ENCODE measurements around the gene PPP1R16B.
A peak's percentile ranks its signal among the peaks of the same experiment; 100 is the strongest.

The PPP1R16B gene

DNA sequence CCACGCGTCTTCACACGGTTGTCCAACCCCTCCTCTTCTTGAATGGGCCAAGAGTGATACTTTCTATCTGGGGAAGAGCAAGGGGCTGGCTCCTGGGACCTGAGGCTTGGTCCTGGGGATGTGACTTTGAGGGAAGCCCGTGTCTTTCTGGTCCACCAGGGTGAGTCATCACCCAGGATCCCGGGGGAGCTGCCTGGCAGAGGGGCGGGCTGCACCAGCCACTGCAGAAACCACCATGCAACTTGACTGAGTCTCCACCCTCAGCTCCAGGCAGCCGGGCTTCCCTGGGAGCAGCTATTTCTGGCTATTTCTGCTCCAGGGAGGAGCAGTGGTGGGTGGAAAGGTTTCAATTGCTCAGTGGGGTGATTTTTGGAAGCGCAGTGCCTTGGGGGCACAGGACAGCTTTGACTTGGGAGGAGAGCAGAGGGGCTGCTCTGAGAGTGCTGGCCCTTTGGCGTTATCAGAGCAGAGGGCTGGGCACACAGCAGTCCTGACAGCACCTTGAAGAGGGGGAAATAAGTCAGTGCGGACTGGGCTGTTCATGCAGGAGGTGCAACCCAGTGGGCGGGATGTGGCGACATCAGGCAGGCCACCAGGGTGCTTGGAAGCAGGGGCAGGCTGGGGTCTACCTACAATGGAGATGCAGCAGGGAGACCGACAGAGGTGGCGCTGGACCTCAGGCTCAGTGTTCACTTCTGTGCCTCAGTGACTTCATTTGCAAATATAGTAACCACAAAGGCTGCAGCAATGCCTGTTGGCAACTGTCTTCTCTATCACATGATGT is 75.6 kb downstream of the PPP1R16B start:
- no peak for DNase-seq

DNA sequence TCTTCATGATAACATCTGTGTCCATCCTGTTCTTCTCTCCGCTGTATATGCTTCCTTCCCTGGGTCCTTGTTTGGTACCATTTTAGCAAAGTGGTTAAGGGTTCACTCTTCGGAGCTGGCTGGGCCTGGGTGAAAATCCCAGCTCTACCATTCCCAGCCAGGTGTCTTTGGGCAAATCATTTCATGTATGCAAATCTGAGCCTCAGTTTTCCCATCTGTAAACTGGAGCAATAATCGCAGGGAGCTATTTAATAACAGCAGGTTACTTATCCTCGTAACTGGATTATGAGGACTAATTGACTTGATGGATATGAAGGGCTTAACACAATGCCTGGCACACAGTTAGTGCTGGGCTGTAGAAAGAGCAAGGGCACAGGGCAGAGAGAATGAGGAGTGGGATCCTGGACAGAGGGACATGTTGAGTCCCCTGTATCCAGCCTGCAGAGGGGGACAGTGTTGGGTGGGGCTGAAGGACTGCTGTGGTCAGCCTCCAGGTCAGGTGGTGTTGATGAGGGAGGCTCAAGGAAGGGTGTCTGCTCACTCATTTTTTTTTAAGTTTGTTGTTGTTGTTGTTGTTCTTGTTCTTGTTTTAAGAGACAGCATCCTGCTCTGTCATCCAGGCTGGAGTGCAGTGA is 76.4 kb downstream of the PPP1R16B start:
- DNase-seq = peak; percentile 70

DNA sequence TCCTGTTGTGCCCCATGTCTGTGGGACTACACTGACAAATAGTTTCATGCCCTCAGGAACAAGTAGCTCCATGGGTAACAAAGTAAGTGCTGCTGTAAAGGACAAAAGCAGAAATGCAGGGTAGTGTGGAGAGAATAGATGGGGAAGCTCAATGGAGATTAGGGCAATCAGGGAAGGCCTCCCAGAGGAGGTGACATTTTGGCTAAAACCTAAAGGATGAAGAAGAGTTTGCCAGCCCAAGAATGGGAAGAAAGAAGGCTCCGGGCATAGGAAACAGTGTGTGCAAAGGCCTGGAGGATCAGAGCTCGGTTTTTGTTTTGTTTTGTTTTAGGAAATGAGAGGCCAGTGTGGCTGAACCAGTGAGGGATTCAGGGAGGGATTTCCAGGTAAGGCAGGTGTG is 77.1 kb downstream of the PPP1R16B start:
- DNase-seq = no peak

DNA sequence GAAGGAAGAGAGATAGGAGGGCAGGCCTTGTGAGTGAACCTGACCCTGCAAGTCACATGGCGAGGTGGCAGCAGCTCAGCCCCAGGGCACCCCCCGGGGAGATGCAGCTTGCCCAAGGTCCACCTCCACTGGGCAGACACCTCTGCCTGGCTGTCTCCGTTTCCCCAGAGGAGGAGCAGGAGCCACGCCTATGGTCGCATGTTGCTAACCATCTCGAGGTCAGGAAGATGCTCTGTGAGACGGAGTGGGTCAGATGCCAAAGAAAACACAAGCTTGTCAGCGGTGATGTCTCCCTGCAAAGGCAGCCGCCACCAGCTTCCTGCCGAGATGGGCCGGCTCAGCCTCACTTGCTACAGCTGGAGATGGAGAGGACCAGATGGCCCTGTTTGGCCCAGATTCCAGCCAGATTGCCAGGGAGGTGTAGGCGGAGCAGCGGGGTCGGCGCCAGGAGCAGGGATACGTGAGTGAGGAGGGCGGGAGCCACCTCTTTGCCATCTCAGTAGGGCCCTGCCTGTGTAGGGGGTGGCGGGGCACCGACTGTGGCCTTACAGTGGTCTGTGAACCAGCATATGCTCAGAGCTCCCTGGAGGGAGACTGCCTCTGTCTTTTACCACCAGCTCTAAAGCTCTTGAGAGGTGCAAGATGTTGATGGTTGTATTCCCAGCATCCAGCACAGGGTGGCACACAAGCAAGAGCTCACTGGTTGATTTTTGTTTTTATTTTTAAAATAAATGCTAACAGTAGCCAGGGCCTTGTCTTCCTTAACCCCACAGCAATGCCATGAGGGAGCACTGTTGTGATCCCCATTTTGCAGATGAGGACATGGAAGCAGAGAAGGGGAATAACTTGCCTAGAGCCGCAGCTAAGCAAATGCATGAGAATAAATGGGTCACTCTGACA is 77.8 kb downstream of the PPP1R16B start:
- DNase-seq = peak; percentile 92

DNA sequence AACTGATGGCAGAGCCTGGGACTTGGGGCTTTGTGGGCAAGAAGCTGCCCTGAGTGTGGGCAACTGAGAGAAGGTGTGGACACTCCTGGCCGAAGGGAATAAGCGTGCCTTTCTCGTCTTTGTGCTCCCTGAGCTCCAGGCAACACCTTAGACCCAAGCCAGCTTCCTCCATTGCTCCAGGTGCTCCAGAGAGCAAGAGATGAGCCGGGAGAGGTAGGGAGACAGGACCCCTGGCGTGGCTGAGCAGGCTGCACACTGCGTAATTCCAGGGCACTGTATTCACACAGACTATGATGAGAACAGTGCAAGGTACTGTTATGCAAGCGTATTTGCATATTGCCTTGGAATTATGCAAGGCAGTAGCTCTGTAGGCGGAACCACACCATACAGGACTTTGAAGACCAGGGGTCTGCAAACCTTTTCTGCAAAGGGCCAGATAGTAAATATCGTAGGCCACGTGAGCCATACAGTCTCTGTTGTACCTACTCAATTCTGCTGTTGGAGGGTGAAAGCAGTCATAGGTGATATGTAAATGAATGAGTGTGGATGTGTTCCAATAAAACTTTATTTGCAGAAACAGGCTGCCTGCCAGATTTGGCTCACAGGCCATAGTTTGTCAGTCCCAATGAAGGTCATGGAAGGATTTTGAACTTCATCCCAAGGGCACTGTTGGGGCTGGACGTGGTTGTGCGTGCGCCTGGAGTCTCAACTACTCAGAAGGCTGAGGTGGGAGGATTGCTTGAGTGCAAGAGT is 78.7 kb downstream of the PPP1R16B start:
- DNase-seq = no peak

DNA sequence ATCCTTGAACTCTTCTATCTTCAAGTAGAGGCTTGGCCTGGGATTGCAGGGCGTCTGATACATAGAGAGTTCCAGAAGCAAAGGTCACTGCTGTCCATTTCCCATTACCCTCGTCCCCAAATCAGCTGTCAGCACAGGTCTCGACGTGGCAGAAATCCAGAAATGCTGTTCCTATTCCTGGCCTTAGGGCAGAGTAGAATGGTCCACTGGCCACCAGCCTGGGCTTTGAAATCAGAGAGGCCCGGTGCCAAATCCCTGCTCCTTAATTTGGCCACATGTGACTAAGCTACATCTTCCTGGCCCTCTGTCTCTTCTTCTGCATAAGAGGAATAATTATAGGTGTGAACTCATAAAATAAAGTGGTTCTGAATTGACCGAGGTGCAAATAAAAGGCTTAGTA is 79.9 kb downstream of the PPP1R16B start:
- DNase-seq = no peak

DNA sequence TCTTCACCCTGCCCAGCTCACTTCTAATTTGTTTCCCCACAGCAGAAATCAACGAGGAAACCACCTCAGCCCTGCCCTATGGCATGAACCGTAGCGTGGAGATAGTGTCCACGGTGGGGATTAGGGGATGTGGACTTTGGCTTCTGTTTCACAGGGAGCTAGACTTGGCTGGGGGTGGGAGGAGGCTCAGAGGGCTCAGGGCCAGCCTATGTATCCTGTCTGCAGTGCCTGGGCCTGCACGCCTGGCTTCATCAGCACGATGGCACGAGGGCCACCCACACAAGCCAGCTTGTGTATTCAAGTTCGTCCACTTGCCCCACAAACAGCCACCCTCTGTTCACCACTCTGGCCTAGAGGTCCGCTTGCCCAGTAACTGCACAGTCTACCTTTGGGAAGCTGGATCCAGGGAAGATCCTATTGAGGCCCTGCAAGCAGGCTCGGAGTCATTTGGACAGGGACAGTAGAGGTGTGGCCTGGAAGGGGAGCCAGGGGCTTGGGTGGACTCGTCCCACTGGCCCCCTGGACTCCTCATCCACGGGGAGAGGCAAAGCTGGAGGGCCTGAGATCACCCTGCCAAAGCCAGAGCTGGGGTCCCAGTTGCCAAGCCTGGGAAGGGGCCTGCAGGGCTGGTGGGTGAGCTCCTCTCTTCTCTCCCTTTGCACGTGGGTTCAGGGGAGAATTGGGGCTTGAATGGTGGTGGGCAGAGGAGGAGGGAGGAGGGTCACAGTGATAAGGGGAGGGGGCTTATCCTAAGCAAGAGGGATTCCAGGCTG is 82.7 kb downstream of the PPP1R16B start:
- no peak for DNase-seq

DNA sequence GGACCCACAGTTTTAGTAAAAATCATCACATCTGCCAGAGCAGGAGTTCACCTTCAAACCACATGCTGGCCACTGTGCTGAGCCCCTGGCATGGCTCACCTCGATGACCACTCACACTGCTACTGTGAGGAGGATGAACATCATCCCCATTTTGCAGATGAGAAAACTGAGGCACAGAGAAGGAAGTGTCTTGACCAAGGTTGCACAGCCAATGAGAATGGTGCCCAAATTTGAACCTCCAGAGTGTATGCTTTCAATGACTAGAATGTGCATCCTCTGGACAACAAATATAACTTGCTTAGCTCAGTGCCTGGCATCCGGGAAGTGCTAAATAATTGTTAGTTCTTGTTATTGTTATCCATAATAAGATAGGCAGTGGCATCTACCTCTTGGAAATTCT is 83.6 kb downstream of the PPP1R16B start:
- no peak for DNase-seq

DNA sequence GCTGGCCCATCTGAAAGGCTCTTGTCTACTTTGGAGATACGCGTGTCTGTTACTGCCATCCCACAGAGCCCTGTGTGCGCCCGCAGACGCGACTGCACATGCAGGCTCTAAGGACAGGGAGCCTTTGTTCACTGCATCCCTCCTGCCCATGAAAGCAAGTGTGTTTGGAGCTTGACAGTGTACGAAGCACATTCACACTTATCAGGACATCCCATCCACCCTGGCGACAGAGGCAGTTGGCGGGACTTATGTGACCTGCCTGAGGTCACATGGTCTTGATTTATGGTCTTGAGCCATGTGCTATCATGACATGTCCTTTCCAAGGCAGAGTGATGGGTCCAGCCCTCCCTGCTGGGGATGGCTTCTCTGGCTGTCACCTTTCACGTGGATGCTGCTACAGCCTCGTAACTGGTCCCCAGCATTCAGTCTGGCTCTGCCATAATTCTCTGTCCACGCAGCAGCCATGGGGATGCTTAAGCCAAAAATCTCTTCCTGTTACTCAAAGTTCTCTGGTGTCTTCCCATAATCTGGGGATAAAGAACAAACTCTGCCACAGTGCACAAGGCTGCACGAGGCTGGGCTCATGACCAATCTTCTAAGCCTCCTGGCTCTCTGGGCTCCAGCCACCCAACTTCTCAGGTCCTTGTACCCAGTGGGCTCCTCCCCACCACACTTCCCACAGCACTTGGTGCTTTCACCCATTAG is 84.4 kb downstream of the PPP1R16B start:
- no peak for DNase-seq

DNA sequence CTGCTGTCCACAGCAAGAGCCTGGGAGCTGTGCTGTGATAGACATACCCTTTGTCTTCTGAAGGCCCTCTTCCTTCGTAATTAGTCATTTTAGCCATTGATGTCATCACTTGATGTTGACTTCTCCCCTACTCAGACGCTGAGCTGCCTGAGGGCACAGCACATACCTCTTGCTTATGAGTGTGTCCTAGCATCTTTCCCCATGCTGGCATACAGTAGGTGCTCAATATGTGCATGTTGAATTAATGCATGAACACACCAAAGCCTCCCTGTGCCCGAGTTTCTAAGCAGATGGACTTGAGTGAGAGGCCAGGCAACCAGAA is 85.0 kb downstream of the PPP1R16B start:
- DNase-seq = no peak

DNA sequence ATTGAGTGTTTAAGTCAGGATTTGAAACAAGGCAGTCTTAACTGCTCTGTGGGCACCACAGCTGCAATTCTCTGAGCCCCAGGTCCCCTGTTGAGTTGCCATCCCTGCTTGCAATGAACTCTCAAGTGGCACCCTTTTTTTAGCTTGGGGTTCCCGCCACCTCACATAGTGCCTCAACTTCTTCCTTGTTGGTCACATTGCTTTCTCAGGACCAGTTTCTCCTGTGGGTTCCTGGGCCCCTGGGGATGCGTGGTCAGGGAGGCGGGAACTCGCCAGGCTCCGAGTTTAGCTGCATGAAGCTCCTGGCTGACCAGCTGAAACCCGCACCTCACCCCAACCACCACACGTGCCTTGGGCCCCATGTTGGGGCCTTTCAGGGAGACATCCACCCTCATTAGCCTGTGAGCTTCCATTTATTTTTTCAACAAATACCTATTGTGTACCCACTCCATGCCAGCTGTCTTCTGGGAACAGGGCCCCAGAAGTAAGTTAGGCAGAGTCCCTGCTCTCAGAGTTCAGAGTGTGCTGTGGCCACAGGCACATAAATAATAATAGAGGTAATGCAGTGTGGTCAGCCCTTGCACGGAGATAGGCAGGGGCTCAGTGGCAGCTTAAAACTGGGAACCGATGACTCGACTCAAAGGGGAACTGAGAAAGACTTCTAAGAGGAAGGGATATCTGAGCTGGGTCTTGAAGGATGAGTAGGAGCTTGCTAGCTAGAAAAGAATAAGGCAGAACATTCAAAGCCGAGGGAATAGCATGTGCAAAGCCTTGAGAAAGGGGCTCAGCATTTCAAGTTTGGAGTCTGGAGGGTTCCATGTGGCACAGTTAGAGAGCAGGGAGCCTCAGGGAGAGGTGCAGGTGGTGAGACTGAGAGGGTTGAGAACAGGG is 86.8 kb downstream of the PPP1R16B start:
- DNase-seq = no peak

DNA sequence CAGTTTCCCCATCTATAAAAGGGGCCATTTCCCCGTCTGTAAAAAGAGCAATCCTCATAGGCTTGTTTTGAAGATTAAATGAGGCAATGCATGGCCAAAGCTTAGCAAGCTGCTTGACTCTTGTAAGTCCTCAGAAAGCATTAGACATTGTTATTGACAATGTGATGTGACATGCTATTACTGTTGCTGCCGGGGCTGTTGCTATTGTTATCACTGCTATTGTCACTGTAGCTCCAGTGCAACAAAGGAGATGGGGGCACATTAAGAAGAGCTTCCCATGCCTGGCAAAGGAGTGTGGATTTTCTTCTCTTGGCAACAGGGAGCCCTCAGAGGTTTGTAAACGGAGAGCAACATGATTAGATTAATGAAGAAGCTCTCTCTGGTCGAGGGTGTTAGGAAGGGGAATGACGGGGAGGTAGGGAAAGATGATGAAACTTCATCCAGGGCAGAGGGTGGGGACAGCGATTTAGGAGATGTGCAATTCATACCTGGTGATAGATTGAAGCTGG is 87.6 kb downstream of the PPP1R16B start:
- no peak for DNase-seq

DNA sequence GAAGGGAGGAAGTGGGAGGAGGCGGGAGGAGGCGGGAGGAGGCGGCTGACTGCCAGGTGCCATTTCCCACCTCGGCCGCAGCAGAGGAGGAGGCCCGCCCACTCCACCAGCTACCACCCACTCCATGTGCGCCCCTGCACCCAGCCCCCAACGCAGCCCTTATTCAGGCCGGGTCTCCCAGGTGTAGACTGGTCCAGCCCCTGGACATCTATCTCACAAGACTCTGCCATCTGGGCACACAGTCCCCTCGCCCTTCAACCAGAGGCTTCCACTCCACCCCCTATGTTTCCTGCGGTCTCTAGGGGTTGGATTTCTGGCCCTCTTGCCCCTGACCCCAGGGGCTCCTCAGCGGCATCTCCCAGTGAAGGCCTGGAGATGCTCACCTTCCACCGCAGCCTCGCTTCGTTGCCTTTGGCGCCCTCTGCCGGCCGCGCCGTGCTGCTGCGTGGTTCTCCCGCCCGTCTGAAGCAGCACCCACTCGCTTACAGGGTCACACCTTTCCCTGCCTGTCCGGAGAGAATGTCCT is 88.1 kb downstream of the PPP1R16B start:
- peak; percentile 88 for DNase-seq

DNA sequence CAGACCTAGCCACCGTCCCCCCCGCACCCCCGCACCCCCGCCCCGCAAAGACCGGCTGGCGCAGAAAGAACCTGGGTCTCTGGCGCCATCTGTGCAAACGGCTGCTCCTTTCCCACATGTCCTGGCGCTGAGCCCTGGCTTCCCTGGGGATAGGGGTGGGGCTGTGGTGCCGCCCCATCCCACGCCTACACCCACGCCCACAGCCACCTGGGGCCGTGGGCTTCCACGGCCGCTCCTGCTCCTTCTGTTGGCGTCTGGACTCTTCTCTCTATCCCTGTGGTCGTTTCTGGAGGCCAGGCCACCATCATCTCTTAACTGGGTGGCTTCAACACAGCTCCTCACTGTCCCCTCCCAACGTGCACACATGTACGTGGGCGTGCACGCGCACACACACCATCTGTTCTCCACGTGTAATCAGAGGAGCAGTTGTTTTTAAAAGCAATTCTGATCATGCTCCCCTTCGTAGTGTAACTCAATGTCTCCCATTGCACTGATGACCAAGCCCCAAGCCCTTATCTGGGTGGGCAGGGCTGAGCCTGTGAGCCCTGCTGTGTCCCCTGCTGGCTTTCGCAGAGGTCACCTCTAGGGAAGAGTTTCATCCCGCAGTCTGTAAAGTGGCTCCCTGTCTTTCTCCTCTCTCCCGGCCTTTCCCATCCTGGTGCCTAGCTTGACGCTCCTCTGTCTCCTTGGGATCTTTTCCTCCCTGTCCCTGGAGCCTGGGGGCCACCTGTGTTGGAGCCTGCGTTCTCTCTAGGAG is 88.8 kb downstream of the PPP1R16B start:
- DNase-seq = peak; percentile 88

DNA sequence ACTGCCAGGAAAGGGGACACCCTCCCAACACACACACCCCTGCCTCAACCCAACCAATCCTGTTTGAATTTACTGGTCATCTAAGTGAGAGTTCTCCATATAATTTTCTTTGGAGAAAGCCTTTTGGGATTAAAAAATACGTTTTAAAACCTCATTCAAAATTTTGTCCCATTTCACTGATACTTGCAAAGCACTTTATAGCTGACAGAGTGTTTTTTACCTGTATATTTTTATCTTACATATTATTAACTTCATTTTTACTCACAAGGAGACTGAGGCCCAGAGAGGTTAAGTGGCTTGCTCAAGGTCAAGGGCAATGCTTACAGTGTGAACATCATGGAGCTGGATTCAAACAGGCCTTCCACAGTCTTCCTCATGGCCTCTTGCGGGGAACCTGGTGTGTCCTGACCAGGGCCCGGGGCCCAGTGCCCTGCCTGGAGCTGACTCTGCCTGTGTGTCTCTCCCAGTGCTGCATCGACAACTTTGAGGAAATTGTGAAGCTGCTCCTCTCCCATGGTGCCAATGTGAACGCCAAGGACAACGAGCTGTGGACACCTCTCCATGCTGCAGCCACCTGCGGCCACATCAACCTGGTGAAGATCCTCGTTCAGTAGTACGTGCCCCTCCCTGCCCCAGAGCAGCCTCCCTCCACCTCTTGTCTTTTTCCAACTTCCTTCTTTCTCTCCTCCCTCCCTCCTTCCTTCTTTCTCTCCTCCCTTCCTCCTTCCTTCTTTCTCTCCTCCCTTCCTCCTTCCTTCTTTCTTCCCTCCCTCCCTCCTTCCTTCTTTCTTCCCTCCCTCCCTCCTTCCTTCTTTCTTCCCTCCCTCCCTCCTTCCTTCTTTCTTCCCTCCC is 89.8 kb downstream of the PPP1R16B start:
- DNase-seq = no peak

DNA sequence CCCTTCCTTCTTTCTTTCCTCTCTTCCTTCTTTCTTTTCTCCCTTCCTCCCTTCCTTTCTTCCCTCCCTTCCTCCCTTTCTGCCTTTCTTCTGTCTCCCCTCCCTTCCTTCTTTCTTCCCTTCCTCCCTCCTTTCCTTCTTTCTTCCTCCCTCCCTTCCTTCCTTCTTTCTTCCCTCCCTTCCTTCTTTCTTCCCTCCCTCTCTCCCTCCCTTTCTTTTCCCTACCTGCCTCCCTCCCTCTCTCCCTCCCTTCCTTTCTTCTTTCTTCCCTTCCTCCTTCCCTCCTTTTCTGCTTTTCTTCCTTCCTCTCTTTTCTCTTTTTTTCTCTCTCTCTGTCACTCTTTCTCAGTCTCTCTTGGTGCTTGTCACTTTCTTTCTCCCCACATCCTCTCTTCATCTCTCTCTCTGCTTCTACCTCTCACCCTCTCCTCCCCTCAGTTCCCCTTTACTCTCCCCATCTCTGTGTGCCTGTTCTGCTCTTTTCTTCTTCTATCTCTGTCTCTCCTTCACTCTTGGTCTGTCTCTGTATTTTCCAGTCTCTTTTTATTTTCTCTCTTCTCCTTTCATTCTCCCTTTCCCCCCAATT is 90.6 kb downstream of the PPP1R16B start:
- DNase-seq = no peak

DNA sequence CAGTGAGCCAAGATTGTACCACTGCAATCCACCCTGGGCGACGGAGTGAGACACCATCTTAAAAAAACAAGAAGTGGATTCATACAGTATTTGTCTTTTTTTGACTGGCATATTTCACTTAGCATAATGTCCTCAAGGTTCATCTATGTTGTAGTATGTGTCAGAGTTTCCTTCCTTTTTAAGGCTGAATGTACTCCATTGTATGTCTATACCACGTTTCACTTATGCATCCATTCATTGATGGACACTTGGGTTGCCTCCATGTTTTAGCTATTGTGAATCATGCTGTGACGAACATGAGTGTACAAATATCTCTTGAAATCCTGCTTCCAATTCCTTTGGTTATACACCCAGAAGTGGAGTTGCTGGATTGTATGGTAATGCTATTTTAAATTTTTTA is 91.8 kb downstream of the PPP1R16B start:
- no peak for DNase-seq

DNA sequence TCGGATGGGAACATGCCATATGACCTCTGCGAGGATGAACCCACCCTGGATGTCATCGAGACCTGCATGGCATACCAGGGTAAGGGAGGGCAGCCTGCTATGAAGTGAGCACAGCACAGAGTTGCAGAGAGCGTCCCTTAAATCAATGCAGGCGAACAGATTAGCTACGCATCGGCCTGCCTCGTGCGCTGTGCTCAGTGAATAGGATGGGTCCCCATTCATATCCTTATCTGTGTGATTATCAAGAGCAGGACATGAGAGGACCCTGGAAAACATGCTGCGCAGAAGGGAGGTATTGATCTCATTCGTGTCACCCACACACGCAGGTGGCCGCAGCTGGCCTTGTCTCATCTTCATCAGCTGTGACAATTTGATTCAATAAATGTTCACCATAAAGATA is 95.1 kb downstream of the PPP1R16B start:
- no peak for DNase-seq

Data from NCI-H82 (cell line).